ENCODE results near the gene HLX. TPM values are rescaled to one million over a fixed set of nuclear protein-coding genes. Genes with fewer than 3 reads are reported as not detected.

Gene HLX
- total RNA-seq, 2 donors from 2014 or later: 1.7 to 6.2 TPM

DNA sequence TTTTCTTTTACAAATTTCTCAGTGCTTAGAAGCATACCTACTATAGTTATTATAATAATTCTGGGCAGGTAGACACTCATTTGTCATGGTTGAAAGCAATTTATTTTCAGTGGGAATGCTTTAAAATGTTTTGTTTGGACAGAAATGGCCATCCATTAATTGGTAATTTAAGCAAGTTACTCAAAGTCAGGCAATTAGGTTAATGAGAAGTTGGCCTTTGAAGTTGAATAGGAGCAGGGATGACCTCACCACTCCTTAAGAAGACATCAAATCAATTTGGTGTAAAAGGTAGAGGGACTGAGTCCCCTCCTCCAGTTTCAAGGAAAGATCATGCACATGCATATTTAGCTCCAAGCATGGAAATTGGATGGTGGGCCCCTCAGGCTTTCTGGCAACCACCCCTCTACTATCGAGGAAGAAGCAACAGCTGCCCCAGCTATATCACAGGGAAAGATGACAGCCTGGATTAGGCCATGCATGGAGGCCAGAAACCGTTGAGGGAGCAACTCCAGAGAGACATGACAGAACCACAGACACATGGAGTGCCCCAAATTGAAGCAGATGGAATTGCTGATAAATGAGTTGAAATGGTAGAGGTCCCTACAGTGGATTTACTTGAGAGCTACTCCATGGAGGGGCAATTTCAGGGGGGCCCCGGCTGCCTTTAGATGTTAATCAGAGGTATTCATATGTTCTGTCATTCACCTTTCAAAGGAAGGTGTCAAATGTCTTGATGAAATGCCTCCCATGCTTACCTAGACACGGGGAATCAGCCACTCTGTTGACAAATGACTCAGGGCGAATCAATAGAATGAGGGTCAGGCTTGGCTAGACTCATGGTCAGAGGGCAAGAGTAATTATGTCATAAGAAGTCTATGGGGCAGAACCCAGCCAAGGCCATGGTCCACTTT, 26.7 kb downstream of the HLX start:
- Histone ChIP-seq H3K27ac (no peak overlapping the region), H3K9me3 (no peaks in the 10 kb centered on the region), H3K9ac (ENCODE audit: low read depth in 2 of 2, low read length in 2 of 2) (no peak overlapping the region), H3K4me1 (no peaks in the 10 kb centered on the region), H3K4me3 (no peak overlapping the region), H3K36me3 (no peaks in the 10 kb centered on the region), H3K27me3 (no peaks in the 10 kb centered on the region)
- TF ChIP-seq, protein P1, sequence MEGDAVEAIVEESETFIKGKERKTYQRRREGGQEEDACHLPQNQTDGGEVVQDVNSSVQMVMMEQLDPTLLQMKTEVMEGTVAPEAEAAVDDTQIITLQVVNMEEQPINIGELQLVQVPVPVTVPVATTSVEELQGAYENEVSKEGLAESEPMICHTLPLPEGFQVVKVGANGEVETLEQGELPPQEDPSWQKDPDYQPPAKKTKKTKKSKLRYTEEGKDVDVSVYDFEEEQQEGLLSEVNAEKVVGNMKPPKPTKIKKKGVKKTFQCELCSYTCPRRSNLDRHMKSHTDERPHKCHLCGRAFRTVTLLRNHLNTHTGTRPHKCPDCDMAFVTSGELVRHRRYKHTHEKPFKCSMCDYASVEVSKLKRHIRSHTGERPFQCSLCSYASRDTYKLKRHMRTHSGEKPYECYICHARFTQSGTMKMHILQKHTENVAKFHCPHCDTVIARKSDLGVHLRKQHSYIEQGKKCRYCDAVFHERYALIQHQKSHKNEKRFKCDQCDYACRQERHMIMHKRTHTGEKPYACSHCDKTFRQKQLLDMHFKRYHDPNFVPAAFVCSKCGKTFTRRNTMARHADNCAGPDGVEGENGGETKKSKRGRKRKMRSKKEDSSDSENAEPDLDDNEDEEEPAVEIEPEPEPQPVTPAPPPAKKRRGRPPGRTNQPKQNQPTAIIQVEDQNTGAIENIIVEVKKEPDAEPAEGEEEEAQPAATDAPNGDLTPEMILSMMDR (IDR thresholded peaks at IDR 0.05): no peak
- intact Hi-C loops (cut with DNase I): no loop called here
- DNase-seq: no peak

GRCh38 chr1:220906561-220907334, 27.5 kb downstream of the HLX start:
- Histone ChIP-seq H3K36me3 (no peaks in the 10 kb centered on the region), H3K27me3 (no peaks in the 10 kb centered on the region), H3K9me3 (no peaks in the 10 kb centered on the region), H3K27ac (no peak overlapping the region), H3K4me3 (no peak overlapping the region), H3K9ac (ENCODE audit: low read depth in 2 of 2, low read length in 2 of 2) (no peak overlapping the region), H3K4me1 (no peaks in the 10 kb centered on the region)
- TF ChIP-seq, protein P1 (IDR thresholded peaks at IDR 0.05): no peak
- intact Hi-C loops (cut with DNase I): no loop called here
- no peak for DNase-seq

DNA sequence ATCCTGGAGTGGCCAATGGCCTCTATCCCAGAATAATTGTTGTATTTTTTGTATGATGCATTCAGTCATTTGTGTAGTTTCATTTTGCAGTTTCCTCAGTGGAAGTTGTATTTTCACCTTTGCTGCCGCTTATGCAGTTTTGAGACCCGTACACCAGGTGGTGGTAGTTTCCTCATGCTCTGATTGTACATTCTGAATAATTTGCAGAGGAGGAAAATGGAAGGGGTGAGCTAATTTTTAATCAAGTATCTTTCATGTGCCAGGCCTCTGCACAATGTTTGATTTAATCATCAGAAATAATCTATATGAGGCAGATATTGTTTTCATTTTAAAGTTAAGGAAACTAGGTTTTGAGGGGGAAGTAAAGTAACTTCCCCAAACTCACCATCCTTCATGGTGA, 29.5 kb downstream of the HLX start:
- H3K9me3 ChIP-seq: no peaks in the 10 kb centered on the region
- H3K27me3 ChIP-seq: no peaks in the 10 kb centered on the region
- no peaks in the 10 kb centered on the region for H3K36me3 ChIP-seq
- no peak overlapping the region for H3K4me3 ChIP-seq
- no peak overlapping the region for H3K27ac ChIP-seq
- no peak for DNase-seq
- H3K4me1 ChIP-seq: no peaks in the 10 kb centered on the region
- intact Hi-C loops (cut with DNase I): no loop called here
- no peak overlapping the region for H3K9ac ChIP-seq (ENCODE audit: low read depth in 2 of 2, low read length in 2 of 2)
- TF ChIP-seq, protein P1 (IDR thresholded peaks at IDR 0.05): no peak

DNA sequence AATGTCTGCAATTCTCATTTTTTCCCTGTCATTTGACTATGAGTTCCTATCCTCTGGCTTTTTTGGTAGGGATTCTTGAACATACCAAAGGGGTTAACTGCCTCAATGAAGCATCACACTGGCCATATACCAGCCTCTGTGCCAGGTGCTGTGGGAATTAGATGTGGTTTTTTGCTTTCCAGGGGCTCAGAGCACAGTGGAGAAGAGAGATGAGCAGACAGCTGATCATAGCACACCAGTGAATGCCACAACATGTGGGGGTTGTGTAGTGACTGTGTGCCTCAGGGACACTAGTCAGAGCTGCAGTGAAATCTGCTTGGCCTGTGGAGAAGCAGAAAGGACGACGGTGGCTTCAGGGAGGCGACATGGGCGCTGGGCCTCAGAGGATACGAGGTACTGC, 30.8 kb downstream of the HLX start:
- H3K27ac ChIP-seq: no peak overlapping the region
- DNase-seq: no peak
- H3K4me1 ChIP-seq: no peaks in the 10 kb centered on the region
- no peaks in the 10 kb centered on the region for H3K36me3 ChIP-seq
- no peak overlapping the region for H3K9ac ChIP-seq (ENCODE audit: low read depth in 2 of 2, low read length in 2 of 2)
- H3K9me3 ChIP-seq: no peaks in the 10 kb centered on the region
- intact Hi-C loops (cut with DNase I): no loop called here
- H3K27me3 ChIP-seq: no peaks in the 10 kb centered on the region
- H3K4me3 ChIP-seq: no peak overlapping the region
- TF ChIP-seq, protein P1 (IDR thresholded peaks at IDR 0.05): no peak

DNA sequence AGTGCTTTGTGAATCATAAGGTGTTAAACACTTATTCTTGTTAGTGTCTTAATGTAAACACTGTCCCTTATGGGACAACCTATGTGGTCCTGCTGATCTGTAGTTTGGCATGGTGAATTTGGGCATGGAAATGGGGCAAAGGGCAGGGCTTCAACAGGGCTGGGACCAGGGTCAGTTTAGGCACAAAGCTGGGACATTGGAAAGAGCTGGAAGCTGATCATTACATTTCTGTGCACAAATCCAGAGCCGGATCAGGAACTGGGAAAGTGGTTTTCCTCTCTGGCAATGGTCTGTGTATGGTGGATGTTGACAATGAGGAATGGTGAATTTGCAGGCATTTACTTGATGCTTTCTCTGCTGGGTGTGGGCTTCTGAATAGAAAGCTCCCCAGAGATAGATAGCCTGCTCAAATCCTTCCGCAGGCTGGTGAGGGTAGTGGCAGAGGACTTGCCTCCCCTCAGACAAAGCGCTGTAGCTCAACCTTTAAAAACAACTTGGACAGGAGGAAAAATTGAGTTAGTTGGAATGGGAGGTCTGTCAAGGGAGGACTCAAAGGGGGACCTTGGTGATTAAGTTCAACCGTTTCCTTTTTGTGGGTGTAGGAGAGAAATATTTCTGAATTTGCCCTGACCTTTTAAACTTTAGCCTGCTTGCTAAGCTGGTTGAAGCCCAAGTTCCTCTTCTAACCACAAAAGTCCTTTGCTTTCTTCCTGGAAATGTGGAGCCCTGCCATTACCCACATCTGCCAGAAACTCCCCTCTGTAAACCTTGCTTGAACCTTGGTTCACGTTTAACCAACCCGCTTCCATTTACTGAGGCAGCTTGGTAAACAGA, 35.3 kb downstream of the HLX start:
- no peak for DNase-seq
- Histone ChIP-seq H3K4me1 (no peaks in the 10 kb centered on the region), H3K4me3 (no peak overlapping the region), H3K27me3 (no peaks in the 10 kb centered on the region), H3K9ac (ENCODE audit: low read depth in 2 of 2, low read length in 2 of 2) (no peak overlapping the region), H3K36me3 (no peaks in the 10 kb centered on the region), H3K9me3 (no peaks in the 10 kb centered on the region), H3K27ac (no peak overlapping the region)
- TF ChIP-seq, protein P1 (IDR thresholded peaks at IDR 0.05): no peak
- intact Hi-C loops (cut with DNase I): no loop called here

Data from colonic mucosa (tissue), 4 donors.